ENCODE results near the gene WWOX. TPM values are rescaled to one million over a fixed set of nuclear protein-coding genes. Genes with fewer than 3 reads are reported as not detected.
A peak's percentile ranks its signal among the peaks of the same experiment; 100 is the strongest.

The WWOX gene
- total and polyA plus RNA-seq, 2 of the 13 experiments (the other 11 are each of a cell fraction or from before 2014, with no cell fraction given), result 9.1 to 37.4 TPM

DNA sequence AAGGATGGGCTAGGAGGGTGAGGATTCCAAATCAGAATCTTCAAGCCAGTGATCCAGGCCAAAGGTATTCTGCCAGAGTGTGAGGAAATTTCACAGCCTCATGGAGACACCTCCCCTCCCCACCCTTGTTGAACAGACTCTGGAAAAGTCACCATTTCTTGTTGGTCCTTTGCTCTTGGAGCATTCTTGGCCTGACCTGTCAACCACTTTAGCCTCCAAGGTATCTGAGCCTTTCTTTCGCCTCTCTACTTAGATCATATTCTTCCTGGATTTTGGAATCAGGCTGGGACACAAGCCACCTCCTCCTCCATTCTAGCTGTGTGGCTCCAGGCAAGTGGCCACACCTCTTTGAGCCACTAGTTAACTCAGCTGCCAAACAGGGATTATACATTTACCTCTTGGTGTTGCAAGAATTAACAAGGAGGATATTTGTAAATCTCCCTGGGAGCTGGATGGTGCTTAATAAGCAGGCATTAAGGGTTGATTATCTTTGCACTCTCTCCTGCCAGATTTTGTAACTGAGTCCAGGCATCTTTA, 193.5 kb downstream of the WWOX start (continued):
- no peak for TF ChIP-seq TP53 (CRISPR knock-in tag; conservative IDR thresholded peaks at IDR 0.05)
- TF ChIP-seq TSC22D2 (CRISPR knock-in tag; IDR thresholded peaks at IDR 0.05; ENCODE audit: borderline replicate concordance), result no peak
- no peak for TF ChIP-seq ATF1 (CRISPR knock-in tag; IDR thresholded peaks at IDR 0.05)
- TF ChIP-seq MAZ (IDR thresholded peaks at IDR 0.05; ENCODE audit: borderline replicate concordance, low read depth, low read length), result no peak
- TF ChIP-seq MAZ (CRISPR knock-in tag; IDR thresholded peaks at IDR 0.05; ENCODE audit: low read depth), result peak; percentile 38; the same call in 1 of the 2 replicates
- TF ChIP-seq ONECUT2 (CRISPR knock-in tag; IDR thresholded peaks at IDR 0.05), result no peak
- TF ChIP-seq ZNF781 (CRISPR knock-in tag; IDR thresholded peaks at IDR 0.05; ENCODE audit: borderline replicate concordance, not compliant biosample characterization), result no peak
- TF ChIP-seq, protein P1, sequence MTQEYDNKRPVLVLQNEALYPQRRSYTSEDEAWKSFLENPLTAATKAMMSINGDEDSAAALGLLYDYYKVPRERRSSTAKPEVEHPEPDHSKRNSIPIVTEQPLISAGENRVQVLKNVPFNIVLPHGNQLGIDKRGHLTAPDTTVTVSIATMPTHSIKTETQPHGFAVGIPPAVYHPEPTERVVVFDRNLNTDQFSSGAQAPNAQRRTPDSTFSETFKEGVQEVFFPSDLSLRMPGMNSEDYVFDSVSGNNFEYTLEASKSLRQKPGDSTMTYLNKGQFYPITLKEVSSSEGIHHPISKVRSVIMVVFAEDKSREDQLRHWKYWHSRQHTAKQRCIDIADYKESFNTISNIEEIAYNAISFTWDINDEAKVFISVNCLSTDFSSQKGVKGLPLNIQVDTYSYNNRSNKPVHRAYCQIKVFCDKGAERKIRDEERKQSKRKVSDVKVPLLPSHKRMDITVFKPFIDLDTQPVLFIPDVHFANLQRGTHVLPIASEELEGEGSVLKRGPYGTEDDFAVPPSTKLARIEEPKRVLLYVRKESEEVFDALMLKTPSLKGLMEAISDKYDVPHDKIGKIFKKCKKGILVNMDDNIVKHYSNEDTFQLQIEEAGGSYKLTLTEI (CRISPR knock-in tag; conservative IDR thresholded peaks at IDR 0.05), result no peak
- TF ChIP-seq, protein P2, sequence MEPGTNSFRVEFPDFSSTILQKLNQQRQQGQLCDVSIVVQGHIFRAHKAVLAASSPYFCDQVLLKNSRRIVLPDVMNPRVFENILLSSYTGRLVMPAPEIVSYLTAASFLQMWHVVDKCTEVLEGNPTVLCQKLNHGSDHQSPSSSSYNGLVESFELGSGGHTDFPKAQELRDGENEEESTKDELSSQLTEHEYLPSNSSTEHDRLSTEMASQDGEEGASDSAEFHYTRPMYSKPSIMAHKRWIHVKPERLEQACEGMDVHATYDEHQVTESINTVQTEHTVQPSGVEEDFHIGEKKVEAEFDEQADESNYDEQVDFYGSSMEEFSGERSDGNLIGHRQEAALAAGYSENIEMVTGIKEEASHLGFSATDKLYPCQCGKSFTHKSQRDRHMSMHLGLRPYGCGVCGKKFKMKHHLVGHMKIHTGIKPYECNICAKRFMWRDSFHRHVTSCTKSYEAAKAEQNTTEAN (CRISPR knock-in tag; conservative IDR thresholded peaks at IDR 0.05), result no peak
- TF ChIP-seq TIGD3 (CRISPR knock-in tag; IDR thresholded peaks at IDR 0.05; ENCODE audit: borderline replicate concordance), result no peak
- TF ChIP-seq SPEN (CRISPR knock-in tag; IDR thresholded peaks at IDR 0.05; ENCODE audit: low read depth), result no peak; the same call in 1 of the 2 replicates
- TF ChIP-seq TARDBP (CRISPR knock-in tag; IDR thresholded peaks at IDR 0.05), result no peak
- TF ChIP-seq ZNF639 (CRISPR knock-in tag; conservative IDR thresholded peaks at IDR 0.05), result no peak
- TF ChIP-seq ZBTB37 (CRISPR knock-in tag; IDR thresholded peaks at IDR 0.05), result no peak
- 0 out of 2 replicates have a peak, but pooled peaks have one; percentile 47 for TF ChIP-seq ZNF772 (CRISPR knock-in tag; IDR thresholded peaks at IDR 0.05)
- TF ChIP-seq SOX5 (CRISPR knock-in tag; IDR thresholded peaks at IDR 0.05; ENCODE audit: borderline replicate concordance), result peak; percentile 19; the same call in 1 of the 2 replicates
- TF ChIP-seq ZNF496 (CRISPR knock-in tag; IDR thresholded peaks at IDR 0.05; ENCODE audit: insufficient replicate concordance), result no peak
- TF ChIP-seq RFXANK (CRISPR knock-in tag; IDR thresholded peaks at IDR 0.05), result no peak
- TF ChIP-seq YEATS4 (CRISPR knock-in tag; IDR thresholded peaks at IDR 0.05; ENCODE audit: borderline replicate concordance), result no peak; the same call in 1 of the 2 replicates
